GM18499 (cell line): ENCODE measurements around the gene MAML2.
A peak's percentile ranks its signal among the peaks of the same experiment; 100 is the strongest.

Experiments
- ATAC-seq: cut with Tn5 transposase; IDR thresholded peaks from one replicate; pipeline ENCODE4 v1.9.1; 2021; ENCODE audit warnings: moderate number of reproducible peaks; ENCODE audit not compliant: insufficient read depth, unreplicated experiment

Gene MAML2

DNA sequence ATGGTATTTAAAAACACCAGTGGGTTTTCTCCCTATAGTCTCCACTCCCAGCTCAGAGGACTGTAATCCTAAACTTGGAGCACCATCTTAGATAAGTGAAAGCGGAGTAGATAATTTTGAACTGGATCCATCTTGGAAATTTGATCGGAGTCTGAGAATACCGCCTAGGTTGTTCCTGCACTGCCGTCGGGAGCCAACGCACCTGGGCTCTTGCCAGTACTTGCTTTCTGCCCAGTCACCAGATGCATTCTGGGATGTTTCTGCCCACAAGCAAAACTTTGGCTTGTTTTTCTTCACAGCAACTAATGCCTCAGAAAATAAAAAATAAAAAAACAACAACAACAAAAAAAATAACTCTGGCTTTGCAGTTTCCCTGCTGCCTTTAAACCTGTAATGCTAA lies 306.1 kb downstream of the MAML2 start:
- ATAC-seq = no peak

DNA sequence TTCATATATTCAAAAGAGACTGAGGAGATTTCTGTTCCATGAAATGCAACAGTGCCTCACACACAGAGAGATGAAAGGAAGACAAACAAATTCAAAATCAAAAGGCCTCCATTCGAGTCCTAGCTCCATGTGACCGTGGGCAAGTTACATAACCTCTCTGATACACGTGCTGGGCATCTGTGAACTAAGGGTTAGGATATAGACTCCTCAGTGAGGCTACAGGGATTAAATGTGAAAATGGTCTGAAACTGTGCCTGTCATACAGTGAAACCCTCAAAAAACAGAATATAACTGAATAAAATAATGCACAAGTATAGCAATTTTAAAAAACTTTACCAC lies 307.3 kb downstream of the MAML2 start:
- no peak for ATAC-seq

DNA sequence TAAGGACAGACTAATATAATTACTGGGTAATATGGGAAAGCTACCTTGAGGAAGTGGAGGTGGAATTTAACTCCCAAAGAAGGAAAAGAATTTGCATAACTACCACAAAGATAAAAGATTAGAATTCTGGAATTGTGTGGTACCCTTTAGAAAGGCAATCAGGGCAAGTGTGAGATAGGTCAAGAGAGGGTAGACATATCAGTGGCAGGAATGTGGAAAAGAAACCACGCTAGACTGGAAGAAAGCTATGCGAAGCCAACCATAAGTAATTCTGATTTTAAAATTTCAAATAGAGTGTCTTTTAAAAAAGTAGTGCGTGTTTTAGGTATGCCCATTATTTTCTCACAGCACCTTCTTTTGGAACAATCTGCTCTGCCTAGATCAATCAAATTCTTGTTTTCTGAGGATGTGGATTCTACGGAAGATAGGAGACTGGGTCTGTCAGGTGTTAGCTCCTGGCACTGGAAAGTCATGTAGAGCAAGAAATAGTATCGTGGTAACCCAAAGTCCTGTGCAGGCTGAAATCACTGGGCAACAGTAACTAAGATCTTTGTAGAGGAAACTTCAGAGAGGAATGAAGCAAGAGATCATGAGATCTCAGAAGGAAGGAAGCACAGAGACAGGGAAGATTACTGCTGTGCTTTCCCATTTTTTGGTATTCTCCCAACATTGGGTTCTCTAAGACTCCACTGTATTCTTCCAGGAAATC lies 307.8 kb downstream of the MAML2 start:
- ATAC-seq = no peak

DNA sequence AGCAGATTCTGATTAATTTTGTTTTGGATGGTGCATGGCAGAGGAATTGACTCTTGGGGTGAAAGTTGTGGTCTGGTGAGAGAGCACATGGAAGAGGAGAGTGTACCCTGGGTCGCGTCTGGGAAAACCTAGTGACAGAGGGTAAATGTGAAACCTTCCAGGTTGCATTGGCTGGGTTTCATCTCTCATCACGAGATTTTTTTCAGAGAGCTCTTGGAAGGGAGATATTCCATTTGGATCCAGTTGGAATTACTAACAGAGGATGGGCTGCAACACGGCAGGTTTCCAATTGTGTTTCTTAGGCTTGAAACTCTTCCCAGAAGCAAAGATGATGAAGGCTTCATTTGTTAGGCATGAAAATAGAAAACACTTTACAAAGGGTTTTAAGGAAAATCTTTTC lies 309.4 kb downstream of the MAML2 start:
- no peak for ATAC-seq

DNA sequence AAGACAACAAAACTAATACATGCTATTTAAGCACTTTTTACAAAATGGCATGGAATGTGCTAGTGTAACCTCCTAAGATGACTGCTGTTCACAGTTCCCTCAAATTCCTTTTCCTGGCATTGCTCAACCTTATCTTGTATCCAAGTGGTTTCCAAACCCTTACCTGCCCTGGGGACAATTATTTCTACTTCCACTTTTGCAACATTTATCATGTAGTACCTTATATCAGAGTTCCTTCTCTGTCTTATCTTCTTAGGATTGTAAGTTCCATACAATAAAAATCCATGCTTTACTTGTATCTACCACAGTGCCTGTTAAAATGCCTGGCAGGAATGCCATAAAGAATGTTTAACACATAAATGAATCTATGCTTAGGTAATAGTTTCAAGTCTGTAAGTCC lies 309.9 kb downstream of the MAML2 start:
- no peak for ATAC-seq

DNA sequence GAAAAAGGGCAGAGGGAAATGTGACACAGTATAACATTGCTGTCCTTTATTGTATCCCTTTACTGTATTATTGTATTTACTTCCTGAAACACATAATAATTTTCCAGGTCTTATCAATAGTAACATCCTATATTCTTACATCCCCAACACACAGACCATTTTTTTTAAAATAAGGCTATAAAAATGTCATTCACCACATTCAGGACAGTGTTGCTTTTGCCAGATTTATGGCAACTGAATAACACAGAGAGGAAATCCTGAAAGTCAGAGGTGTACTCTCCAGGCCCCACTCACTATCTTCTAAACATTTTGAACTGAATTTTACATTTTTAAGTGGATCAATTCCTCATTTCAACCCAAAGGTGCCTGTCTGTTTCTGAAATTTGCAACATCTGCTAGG lies 314.2 kb downstream of the MAML2 start:
- no peak for ATAC-seq

DNA sequence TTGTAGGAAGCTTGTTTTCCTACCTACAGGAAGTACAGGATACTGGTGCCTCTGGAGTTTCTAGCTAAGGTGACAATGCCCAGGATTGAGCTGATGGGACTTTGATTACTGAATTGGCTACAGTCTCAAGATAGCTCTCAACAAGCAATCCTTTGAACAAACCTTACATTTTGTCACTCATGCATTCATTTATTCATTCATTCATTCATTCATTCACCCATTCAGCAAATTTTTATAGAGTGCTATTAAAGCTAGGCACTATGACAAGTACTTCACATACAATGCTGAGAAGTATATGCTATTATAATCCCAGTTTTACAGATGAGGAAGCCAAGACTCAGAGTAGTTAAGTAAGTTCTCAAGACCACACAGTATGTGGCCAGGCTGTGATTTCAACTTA lies 316.0 kb downstream of the MAML2 start:
- no peak for ATAC-seq

DNA sequence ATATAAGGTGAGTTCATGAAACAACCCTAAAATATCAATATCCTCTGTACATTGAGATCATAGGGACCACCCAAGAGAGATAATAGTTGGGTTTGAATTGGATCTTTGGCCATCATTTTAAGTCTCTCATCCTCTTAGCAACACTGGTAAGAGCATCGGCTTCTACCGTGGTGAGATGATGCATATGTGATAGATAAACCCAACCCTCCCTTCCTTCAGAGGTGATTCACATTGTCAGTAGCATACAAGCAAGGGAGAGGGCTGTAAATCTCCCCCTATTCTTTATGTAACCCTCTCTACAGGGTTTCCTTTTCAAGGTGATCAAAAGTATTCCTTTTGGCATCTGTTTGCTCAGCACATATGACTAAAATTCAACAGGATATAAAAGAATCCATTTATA lies 316.7 kb downstream of the MAML2 start:
- no peak for ATAC-seq

DNA sequence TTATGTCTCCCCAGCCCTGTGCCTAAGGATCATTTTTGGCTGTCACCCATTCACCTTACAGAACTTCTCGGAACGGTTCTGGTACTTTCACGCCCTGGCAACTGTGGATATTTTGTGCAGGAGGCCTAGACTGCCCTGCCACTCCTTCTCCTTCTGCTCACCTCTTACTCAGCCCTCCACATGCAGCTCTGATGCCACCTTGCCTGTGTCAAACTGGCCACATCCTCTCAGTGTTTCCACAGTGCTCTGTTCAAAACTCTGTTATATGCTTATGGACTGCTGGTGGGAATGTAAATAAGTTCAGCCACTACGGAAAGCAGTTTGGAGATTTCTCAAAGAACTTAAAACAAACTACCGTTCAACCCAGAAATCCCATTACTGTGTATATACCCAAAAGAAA lies 318.3 kb downstream of the MAML2 start:
- no peak for ATAC-seq

DNA sequence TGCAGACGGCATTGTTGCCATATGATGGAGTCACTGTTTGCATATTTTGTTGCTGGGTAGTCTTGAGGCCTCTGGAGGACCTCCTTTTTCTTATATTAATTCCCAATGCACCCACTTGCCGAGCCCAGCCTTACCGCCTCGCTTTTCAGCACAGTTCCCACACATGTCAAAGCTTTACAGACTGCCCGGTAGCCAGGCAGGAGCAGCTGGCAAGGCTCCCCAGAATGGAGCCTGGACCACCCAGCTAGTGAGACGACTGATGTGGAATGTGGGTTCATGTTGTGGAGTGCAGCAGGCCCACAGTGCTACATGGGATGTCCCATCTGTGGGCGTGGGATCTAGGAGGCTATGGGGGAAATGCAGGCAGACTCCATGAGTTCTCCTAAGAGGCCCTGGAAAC lies 319.7 kb downstream of the MAML2 start:
- ATAC-seq = no peak

DNA sequence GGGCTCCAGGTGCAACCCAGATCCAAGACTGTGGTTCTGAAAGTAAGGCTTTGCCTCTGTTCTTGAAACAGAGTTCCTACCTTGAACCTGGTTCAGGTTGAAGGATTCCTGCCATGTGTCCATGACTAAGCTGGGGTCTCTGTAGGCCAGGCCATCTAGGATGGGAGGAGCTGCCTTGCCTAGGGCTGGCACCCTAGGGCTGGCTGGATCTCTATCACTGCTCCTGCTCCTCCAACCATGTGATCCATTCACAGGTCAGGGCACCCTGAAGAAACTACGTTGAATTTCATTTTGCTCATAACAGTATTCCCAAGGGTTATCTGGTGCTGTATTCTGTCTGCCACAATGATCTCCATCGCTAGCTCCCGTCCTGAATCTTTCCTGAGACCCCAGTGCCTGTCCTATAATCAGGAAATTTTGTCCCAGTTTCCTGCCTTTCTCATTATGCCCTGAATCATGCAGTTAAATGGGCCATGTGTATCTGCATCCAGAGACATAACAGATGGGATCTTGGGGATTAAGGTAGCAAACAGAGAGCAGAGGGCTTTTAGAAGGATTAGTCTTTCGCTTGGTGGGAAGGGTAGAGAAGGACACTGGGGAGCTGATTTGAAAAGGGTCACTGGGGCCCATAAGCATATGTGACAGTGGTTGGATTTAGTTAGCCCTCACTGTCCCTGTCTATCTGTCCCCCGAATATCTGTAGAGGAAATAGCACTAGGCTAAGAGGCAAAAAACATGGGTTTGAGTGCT lies 320.9 kb downstream of the MAML2 start:
- no peak for ATAC-seq

DNA sequence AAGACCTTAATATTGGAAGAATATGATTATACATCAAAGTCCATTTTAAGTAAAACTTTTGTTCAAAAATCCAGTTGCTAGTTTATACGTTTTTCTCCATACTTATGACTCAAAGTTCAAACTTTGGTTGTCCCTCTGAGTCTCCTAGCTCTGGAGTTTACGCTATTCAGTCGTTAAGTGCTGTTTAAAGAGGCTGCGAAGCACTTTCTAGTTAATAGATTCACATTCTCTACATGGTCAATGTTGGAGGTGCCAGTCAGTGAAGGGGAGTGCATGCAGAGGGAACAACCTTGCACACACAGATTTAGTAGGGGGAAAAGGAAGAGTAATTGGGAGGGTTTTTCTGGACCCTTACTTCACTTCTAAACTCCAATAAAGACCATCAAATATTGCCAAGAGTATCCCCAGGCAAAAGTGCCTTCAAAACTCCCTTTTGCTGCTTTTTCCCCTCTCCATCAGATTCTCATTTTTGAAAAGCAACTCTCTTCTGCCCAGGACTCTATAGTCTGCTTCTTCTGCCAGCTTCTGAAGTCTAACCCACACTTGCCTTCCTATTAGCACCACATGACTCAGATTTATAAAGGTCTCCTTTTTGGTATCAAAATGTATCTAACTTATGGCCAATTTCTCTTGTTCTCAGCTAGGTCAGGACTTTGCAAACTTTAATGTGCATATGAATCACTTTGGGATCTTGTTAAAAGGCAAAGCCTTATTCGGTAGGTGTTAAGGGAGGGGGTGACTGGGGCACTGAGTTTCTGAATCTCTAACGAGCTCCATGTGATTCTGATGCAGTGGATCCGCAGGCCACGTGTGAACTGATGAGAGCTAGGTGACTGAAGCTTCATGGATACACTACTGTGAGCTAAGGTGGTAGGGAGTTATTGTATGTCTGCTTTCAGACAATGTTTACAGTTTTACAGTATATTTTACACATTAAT lies 322.9 kb downstream of the MAML2 start:
- no peak for ATAC-seq

DNA sequence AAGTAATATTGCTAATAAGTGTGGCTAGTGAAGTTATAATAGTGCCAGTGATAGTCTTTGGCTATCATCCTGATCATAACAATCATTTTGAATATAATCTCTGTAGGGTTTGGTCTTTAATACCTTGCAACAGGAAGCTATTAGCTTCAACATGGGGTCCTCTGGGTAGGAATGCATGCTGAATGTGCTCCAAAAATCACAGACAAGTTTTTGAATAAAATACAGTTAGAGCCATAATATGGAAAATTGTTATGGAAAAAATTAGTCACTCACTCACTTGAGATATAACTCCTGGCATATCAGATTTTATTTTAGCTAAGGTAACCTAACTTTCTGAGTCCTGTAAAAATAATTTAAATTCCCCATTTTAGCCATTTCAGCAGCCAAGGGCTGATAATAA lies 323.7 kb downstream of the MAML2 start:
- ATAC-seq = no peak

DNA sequence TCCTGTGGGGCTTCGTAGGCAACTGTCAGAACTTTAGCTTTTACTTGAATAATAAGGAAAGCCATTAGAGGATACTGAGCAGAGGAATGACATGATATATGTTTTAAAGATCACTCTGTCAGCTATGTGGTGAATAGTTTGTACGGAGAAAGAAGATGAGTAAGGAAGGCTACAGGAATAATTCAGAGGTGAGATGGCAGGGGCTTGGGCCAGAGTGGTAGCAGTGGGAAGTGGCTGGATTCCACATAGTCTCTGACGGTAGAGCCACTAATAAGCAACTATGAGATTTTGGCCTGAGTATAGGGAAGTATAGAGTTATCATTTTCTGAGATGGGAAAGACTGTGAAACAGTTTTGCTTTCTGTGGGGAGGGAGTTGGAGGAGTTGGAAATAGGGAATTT lies 325.1 kb downstream of the MAML2 start:
- ATAC-seq = no peak

DNA sequence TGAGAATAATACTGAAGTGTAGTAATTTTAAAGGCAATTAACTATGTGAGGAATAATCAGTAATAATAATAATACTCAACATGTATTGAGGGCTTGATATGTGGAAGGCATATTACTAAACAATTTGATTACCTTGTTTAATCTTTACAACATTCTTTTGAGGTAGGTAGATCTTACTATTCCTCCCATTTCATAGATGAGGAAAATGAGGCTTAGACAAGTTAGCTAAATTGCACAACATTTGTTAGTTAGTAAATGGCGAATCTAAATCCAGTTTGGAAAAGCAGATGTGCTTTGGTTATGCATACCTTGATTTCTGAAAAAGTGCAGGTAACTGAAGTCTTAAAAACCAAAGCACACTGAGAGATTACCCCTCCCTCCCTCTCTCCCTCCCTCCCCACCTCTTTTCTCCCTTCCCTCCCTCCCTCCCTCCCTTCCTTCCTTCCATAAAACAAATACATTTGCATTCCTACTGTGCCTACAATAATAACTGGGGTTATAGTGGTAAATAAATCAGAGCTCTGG lies 326.0 kb downstream of the MAML2 start:
- ATAC-seq = no peak

DNA sequence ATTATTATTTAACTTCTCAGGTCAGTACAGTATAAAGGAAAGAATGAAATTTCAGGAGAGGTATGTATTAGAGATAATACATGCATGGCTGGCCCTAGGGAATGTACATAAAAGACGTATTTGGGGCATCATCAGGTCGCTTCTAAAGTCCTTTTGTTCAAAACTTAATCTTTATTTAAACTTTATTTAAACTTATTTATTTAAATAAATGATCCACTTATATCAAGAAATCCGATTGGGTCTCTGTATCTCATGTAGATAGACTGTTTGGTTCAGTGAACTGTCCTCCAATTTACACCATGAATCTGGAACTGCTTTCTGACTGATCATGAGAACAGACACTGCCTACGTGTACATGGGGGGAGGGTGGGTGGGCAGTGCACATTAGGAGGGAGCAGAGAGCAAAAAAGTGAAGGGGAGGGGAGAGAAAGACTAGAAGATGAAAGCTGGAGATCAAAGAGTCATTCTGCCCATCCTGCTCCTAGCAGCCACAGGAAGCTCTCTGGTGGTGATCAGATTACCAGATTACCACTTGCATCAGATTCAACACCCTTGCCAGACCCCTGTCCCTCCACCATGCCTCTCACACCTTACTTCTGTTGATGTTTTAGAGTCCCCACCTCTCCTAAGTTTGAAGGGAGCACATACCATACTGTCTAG lies 327.0 kb downstream of the MAML2 start:
- ATAC-seq = no peak

DNA sequence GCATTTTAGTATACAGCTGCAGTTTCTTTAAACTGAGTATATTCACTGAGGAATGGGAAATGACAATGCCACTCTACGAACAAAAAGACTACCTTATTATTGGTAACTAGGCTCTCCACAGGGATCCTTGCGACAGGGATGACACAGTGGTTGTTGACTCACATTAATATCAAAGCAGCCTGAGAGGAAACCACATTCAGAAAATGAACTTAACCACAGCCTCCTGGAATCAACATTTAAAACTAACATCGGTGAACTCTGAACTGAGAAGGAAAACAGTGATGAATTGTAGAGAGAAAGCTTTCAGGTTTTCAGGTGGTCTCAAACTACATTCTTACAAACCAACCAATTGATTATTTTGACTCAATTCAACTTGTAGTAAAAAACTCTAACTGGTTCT lies 328.8 kb downstream of the MAML2 start:
- no peak for ATAC-seq

DNA sequence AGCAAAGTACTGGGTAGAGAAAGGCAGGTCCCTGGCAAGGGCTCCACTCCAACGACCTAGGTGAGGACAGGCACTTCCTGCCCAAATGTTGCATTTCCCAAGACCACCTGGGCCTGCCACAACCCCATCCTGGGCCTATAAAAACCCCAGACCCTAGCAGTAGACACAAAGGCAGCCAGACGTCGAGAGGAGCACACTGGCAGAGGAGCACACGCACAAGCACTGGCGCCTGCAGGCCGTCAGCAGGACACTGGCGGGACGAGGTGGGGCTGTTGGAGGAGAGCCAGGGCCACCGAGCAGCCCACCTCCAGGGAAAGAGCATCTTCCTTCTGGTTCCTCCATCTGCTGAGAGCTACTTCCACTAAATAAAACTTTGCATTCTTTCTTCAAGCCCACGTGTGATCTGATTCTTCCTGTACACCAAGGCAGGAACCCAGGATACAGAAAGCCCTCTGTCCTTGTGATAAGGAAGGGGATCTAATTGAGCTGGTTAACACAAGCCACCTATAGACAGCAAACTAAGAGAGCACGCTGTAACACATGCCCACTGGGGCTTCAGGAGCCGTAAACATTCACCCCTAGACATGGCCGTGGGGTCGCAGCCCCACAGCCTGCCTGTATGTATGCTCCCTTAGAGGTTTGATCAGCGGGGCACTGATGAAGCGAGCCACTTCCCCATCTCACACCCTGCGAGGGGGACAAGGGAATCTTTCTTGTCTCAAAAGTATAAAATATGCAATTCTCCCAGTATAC lies 329.4 kb downstream of the MAML2 start:
- no peak for ATAC-seq

DNA sequence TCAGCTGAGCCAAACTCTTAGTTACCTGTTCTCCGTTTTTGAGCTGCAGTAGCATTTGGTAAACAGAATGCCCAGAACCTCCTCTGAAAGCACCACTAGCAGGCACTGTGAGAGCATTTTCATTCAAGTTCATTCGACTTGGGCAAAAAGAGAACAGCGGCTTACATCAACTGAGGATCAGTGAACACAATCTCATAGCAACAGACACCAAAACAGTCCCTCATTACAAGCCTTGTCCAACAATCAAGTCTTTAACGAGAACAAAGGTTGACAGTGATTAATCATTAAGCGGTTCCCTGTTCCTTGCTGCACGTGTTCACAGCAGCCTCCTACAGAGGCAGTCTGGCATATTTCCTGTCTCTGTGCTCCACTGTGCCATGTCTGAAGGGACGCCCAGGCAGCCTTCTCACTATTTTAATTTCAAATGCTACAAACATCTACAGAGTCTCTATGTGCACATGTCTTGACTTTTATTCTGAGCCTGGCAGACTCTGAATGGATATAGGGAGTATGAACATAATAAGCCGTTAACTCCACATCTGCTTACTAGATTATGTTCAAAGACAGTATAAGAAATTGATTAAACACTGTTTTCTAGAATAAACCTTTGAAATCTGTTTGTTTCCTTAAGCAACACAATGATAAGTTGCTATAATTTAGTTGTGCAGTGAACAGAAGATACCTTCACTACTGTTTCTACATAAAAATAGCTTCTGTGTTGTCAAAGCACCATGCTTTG lies 330.7 kb downstream of the MAML2 start:
- ATAC-seq = peak; percentile 77
